ENCODE data around the gene ERVMER34-1.

ERVMER34-1 gene

GRCh38 chr4:52712251-52713130 is 38.7 kb downstream of the ERVMER34-1 start:
- Histone ChIP-seq H3K36me3 (ENCODE audit: low read depth) (peaks cover 47% of the 10 kb centered on the region), H3K4me3 (ENCODE audit: severe bottlenecking) (peak overlapping the region; percentile 79), H3K27me3 (ENCODE audit: insufficient read depth, poor library complexity, severe bottlenecking) (no peaks in the 10 kb centered on the region), H3K27ac (ENCODE audit: poor library complexity, severe bottlenecking) (peak overlapping the region; percentile 55), H3K9me3 (ENCODE audit: severe bottlenecking) (no peaks in the 10 kb centered on the region), H3K4me1 (ENCODE audit: insufficient read depth, poor library complexity, severe bottlenecking) (peaks cover 26% of the 10 kb centered on the region)
- DNase-seq (ENCODE audit: low spot score) (peak; percentile 98), ATAC-seq (ENCODE audit: low read depth) (peak; percentile 97)
- TF ChIP-seq CTCF (IDR thresholded peaks at IDR 0.05; ENCODE audit: poor library complexity, severe bottlenecking) = no peak

- H3K27ac ChIP-seq (ENCODE audit: poor library complexity, severe bottlenecking) = no peak overlapping the region
- H3K9me3 ChIP-seq (ENCODE audit: severe bottlenecking) = no peaks in the 10 kb centered on the region
- DNase-seq (ENCODE audit: low spot score) (no peak), ATAC-seq (ENCODE audit: low read depth) (no peak)
- no peaks in the 10 kb centered on the region for H3K27me3 ChIP-seq (ENCODE audit: insufficient read depth, poor library complexity, severe bottlenecking)
- H3K4me3 ChIP-seq (ENCODE audit: severe bottlenecking) = peak overlapping the region; percentile 79
- H3K36me3 ChIP-seq (ENCODE audit: low read depth) = peaks cover 40% of the 10 kb centered on the region
- TF ChIP-seq CTCF (IDR thresholded peaks at IDR 0.05; ENCODE audit: poor library complexity, severe bottlenecking) = no peak
- H3K4me1 ChIP-seq (ENCODE audit: insufficient read depth, poor library complexity, severe bottlenecking) = peaks cover 26% of the 10 kb centered on the region
These were observed 39.4 kb downstream of the ERVMER34-1 start for GRCh38 chr4:52711834-52712250.

GRCh38 chr4:52711272-52711671 is 40.0 kb downstream of the ERVMER34-1 start:
- Histone ChIP-seq H3K36me3 (ENCODE audit: low read depth) (peaks cover 34% of the 10 kb centered on the region), H3K4me3 (ENCODE audit: severe bottlenecking) (no peak overlapping the region), H3K27ac (ENCODE audit: poor library complexity, severe bottlenecking) (no peak overlapping the region), H3K4me1 (ENCODE audit: insufficient read depth, poor library complexity, severe bottlenecking) (peaks cover 26% of the 10 kb centered on the region), H3K9me3 (ENCODE audit: severe bottlenecking) (no peaks in the 10 kb centered on the region), H3K27me3 (ENCODE audit: insufficient read depth, poor library complexity, severe bottlenecking) (no peaks in the 10 kb centered on the region)
- no peak for TF ChIP-seq CTCF (IDR thresholded peaks at IDR 0.05; ENCODE audit: poor library complexity, severe bottlenecking)
- no peak for DNase-seq (ENCODE audit: low spot score)
- no peak for ATAC-seq (ENCODE audit: low read depth)

GRCh38 chr4:52709155-52709554 is 42.1 kb downstream of the ERVMER34-1 start:
- no peak overlapping the region for H3K27ac ChIP-seq (ENCODE audit: poor library complexity, severe bottlenecking)
- H3K4me1 ChIP-seq (ENCODE audit: insufficient read depth, poor library complexity, severe bottlenecking) = peaks cover 20% of the 10 kb centered on the region
- ATAC-seq (ENCODE audit: low read depth) (no peak), DNase-seq (ENCODE audit: low spot score) (no peak)
- TF ChIP-seq CTCF (IDR thresholded peaks at IDR 0.05; ENCODE audit: poor library complexity, severe bottlenecking) = no peak
- H3K9me3 ChIP-seq (ENCODE audit: severe bottlenecking) = no peaks in the 10 kb centered on the region
- H3K27me3 ChIP-seq (ENCODE audit: insufficient read depth, poor library complexity, severe bottlenecking) = no peaks in the 10 kb centered on the region
- no peak overlapping the region for H3K4me3 ChIP-seq (ENCODE audit: severe bottlenecking)
- H3K36me3 ChIP-seq (ENCODE audit: low read depth) = peaks cover 13% of the 10 kb centered on the region

- no peak for TF ChIP-seq CTCF (IDR thresholded peaks at IDR 0.05; ENCODE audit: poor library complexity, severe bottlenecking)
- Histone ChIP-seq H3K27me3 (ENCODE audit: insufficient read depth, poor library complexity, severe bottlenecking) (no peaks in the 10 kb centered on the region), H3K4me1 (ENCODE audit: insufficient read depth, poor library complexity, severe bottlenecking) (no peaks in the 10 kb centered on the region), H3K4me3 (ENCODE audit: severe bottlenecking) (no peak overlapping the region), H3K27ac (ENCODE audit: poor library complexity, severe bottlenecking) (no peak overlapping the region), H3K36me3 (ENCODE audit: low read depth) (no peaks in the 10 kb centered on the region), H3K9me3 (ENCODE audit: severe bottlenecking) (no peaks in the 10 kb centered on the region)
- no peak for DNase-seq (ENCODE audit: low spot score)
- no peak for ATAC-seq (ENCODE audit: low read depth)
These were observed 46.6 kb downstream of the ERVMER34-1 start for GRCh38 chr4:52704661-52705060.

Data from RWPE2 (cell line).